ENCODE data around the gene KXD1.
"Not testable (repeated sequence)": the region's sequence is repeated elsewhere in the genome, so short reads cannot be mapped to it uniquely, and the experiment has no call there.

The KXD1 gene, protein sequence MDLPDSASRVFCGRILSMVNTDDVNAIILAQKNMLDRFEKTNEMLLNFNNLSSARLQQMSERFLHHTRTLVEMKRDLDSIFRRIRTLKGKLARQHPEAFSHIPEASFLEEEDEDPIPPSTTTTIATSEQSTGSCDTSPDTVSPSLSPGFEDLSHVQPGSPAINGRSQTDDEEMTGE

DNA sequence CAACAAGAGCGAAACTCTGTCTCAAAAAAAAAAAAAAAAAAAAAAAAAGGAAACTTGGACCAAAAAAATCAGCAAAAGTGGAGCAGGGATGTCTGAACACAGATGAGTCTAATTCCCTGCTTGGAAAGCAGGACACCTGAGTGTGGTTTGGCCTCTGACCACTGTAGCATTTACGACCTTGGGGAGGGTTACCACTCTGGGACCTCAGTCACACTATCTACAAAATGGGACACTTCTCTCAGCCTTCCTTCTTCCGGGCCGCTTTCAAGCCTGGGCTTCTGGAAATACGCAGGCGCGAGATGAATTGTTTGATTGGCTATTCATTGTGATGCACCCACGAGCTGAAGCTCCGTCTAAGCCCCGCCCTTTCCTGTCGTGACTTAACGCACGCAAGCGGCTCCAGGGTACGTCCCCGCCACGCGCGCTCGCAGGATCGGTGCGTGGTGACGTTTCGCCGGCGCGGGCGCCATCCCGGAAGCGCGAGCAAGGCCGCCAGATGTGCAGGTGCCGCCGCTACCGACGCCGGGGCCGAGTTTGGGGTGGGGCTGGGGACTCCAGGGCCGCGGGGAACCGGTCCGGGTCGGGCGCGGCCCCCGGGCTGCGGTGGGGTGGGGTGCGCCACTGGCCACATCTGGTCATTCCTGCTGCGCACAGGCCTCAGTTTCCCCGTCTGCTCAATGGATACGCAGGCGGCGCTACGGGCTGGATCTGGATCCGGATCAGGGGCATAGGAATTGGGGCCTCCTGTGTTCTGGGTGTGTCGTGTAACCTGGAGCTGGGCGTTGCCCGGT, at the start of gene KXD1:
Gene KXD1 (plus strand): TSS at position 460 of the 791 bp plus-strand sequence. CDS start 4,187 bp downstream, outside the sequence.
- peak; percentile 99 for DNase-seq (ENCODE audit: low read depth)

DNA sequence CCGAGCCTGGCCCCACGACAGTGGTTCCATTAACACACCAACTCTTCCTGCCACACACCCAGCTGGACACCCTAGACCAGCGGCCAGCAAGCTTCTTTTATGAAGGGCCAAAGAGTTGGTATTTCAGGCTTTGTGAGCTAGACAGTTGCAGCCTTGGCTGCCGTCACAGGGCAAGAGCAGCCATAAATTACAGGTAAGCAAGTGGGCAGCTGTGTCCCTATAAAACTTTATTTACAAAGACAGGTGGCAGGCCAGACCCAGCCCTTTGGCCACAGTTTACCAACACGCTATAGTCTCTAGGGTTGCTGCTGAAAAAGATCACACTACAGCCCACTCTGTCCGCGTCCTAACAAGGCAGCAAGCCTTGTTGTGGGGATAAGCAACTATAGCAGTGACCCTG, 49.1 kb upstream of the KXD1 start:
- no peak for DNase-seq (ENCODE audit: low read depth)

DNA sequence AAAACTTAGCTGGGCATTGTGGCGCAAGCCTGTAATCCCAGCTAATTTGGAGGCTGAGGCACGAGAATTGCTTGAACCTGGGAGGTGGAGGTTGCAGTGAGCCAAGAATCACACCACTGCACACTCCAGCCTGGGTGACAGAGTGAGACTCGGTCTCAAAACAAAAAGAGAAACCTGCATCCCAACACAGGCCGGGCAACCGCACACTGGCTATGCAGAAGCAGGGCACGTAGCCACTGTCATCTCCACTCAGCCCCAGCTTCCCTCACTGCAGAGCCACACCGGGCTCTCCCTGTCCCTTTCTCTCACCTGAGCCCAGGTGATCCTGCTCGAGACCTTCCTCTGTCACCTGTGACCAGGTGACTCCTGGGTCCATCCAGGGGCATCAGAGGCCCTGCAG, 47.5 kb upstream of the KXD1 start:
- DNase-seq (ENCODE audit: low read depth): no peak

DNA sequence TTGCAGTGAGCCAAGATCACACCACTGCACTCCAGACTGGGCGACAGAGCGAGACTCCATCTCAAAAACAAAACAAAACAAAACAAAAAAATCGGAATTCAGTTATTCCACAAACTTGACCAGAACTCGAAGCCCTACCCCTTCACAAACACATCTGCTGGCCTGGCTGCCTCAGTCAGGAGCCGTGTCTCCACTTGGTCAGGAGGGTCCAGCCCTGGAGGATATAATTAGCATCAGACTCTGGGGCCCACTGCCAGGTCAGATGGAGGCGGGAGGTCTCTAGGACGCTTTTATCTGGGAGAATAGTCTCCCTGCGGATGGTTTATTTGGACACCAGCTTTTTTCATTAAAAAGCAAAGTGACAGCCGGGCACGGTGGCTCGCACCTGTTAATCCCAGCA, 43.8 kb upstream of the KXD1 start:
- no peak for DNase-seq (ENCODE audit: low read depth)

DNA sequence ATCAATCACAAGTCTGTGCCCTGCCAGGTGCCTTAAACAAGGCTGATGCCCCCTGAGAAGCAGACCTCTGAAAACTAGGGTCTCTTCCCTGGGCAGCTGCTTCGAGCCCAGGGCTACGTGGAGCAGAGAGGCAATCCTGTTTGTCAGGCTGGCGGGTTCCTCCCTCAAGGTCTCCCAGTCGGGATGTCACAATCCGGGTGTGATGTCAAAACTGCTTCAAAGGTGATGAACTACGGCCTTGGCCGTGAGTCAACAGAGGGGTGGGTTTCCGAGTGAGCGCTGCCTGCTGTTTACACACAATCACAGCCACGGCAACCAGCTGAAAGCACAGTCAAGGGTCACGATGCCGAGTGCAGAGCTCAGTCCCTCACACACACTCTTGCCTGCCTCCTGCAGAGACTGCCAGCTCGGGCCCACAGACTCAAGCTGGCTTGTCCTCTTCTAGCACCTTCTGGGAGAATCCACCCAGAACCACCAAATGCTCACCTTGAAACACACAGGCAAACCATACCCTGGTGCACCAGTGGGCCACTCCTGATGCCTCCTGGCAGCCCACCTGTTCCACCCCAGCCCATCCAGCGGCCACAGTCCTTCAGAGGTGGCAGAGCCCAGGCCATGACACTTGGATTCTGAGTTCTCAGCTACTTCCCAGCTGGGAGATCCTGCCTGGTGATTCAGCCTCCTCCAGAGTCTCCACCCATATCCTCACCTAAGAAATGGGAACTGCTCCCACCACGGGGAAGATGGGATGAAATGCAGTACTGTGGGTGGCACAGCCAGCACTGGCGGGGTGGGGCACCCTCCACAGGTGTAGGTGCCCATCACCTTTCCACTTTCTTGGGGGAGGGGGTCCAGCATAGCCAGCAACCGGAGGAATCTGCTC, 42.6 kb upstream of the KXD1 start:
- no peak for DNase-seq (ENCODE audit: low read depth)

DNA sequence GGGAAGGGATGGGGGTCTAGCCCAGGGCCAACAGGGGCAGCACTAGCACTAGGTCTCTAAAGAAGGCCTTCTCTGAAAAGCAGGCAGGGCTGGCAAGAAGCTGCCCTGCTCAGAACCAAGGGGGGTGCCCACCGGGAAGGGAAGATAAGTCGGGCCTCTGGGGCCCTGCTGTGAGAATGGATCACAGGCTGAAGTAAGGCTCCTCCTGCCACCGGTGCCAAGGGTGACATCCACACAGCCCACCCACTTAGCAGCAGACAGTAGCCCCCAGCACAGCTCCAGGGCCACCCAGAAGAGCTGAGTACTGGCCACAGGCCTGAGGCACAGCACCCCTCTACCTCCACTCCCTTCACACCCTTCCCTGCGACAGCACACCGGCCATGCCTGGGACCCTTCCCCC, 41.7 kb upstream of the KXD1 start:
- DNase-seq (ENCODE audit: low read depth): no peak

DNA sequence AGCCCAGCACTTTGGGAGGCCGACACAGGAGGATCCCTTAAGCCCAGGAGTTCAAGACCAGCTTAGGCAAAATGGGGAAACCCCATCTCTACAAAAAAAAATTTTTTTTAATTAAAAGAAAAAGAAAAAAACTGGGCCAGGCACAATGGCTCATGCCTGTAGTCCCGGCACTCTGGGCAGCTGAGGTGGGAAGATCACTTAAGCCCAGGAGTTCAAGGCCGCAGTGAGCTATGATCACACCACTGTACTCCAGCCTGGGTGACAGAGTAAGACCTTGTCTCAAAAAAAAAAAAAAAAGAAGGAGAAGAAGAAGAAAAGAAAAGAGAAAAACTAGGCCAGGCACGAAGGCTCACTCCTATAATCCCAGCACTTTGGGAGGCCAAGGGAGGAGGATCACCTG, 40.1 kb upstream of the KXD1 start:
- no peak for DNase-seq (ENCODE audit: low read depth)

DNA sequence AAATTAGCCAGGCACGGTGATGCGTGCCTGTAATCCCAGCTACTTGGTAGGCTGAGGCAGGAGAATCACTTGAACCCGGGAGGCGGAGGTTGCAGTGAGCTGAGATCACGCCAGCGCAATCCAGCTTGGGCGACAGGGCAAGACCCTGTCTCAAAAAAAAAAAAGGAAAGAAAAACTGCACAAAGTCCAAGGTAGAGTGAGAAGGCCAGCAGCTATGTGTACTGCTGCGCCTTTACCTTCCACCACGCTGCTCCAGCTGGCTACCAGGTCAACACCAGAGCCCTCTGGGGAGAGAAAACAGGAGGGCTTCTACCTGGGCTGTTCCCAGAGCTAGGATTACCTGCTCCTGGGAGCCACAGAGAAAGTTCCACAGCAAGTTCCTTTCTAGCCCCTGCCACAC, 39.0 kb upstream of the KXD1 start:
- no peak for DNase-seq (ENCODE audit: low read depth)

DNA sequence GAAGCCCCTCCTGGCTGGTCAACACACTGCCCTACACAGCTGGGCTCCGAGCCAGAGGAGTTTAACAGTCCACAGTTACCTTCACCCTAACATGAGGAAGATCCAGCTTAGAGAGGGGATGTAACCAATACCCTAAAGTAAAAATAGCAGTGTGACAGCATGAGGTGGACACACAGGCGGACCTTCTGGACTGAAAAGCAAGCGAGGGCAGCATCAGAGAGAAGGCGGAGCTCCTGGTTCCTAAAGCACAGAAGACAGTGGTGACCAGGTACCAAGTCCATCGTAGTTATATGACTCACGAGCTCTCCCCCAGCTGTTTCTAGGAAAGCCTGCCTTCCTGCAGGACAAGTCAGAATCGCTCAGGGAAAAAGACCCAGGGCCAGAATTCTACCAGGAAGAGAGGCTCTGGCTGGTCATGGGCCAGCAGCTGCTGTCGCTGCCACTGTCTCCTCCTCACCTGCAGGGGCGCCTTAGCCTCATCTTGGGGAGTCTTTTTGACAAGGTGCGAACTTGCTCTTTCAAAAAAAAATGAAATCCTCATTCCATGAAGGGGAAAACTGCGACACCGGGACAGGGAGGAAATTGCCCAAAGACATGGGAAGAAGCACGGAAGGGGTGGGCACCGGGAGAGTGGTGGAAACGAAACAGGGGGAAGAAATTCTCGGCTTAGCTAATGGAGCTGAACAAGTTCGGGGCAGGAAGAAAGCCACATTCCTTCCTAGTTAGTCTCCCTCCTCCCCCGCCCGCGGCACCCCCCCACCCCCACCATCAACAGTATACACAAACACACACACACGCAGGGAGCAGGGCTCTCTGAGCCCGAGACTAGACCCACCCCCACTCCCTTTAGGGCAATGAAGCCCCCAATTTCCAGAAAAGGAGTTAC, 37.5 kb upstream of the KXD1 start:
- peak; percentile 67 for DNase-seq (ENCODE audit: low read depth)

DNA sequence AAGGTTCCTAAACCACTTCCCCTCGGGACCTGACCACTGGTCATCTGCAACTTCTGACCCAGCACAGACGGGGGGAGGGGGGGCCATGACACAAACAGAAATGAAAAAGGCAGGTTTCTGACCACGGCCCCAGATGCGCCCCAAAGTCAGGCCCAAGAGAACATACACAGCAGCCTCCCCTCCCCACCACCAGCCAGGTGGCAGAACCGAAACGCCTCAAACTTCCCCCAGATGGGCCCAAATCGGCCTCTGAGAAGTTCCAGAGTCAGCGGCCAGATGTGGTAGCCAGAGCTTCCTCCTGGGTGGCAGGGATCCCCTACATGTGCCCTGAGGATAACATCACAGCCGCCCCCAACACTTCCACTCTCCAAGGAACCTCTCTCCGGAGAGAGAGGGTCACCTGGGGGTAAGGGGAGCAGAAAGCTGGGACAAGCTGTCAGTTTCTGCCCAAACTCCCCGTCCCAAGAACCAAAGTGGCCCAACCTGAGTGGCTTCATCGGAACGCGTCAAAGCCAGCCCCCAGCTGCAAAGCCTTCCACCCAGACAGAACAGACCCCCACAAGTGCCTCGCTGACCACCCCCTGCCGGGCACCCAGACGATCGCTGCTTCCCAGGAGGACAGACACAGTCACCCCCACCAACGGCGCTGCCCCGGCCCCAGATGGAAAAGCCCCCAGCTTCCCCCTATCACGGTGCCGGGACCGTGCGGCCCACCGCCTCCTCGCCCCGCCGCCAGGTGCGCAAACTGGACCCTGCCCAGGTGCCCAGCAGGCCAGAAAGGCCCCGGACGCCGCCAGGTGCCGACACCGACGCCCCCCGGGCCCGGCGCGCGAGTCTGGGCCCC, 36.6 kb upstream of the KXD1 start:
- DNase-seq (ENCODE audit: low read depth): no peak

DNA sequence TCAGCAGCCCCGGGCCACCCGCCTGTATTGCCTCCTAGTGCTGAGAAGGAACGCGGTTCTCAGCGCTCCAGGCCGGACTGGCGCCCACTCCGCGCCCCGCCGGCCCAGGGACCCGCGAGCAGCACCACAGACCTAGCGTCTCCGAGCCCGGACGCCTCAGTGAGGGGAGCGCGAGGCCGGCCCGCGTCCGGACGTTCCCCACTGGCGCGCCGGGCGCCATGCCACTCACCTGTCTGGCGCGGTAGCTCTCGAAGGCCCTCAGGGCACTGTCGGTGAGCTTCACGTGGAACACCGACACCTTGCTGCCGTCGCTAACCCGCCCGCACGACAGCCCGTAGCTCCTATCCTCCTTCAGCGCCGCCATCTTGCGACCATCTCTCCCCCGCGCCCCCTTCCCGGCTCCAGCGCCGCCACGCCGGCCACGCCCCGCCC, 36.0 kb upstream of the KXD1 start, which contains the start of gene ELL:
Gene ELL (minus strand): TSS at position 379 of the 432 bp plus-strand sequence. CDS start 15 bp downstream, at position 364.
- no peak for DNase-seq (ENCODE audit: low read depth)

DNA sequence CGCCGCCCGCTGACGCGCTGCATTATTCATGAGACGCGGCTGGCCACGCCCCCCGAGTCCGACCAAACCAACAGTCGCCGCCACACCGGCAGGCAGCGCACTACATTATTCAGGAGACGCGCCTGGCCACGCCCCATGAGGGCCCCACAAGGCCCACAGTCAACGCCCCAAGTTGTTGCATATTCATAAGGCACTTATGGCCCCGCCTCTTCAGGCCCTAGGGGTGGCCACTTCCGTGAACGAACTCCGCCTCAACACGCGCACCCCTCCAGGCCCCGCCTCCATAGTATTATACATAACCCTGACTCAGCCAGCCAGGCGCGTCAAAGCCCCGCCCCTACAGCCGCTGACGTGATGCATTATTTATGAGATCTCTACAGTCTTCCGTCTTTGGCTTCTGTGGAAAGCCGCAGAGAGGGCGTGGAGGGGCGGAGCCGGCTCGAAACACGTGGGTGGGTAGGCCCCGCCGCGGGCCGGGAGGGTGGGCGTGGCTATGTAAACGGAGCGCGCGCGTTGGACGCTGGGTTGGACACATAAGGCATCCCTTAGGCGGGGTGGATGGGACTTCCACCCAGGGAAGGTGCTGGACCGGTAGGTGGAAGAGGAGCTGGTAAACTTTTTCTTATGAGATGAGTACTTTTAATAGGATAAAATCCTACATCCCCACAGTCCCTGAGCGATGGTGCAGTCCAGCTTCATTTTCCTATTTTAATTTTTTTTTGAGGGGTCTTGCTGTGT, 35.4 kb upstream of the KXD1 start:
- DNase-seq (ENCODE audit: low read depth): peak; percentile 100

DNA sequence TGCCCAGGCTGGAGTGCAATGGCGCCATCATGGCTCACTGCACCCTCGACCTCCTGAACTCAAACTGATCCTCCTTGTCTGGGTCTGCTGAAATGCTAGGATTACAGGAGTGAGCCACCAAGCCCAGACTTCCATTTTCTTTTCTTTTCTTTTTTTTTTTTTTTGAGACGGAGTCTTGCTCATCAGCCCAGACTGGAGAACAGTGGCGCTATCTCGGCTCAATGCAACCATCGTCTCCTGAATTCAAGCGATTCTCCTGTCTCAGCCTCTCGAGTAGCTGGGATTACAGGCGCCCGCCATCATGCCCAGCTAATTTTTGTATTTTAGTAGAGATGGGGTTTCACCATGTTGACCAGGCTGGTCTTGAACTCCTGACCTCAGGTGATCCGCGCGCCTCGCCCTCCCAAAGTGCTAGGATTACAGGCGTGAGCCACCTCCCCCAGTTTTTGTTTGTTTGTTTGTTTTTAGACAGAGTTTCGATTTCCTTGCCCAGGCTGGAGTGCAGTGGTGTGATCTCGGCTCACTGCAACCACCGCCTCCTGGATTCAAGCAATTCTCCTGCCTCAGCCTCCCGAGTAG, 34.7 kb upstream of the KXD1 start:
- not testable (repeated sequence) for DNase-seq (ENCODE audit: low read depth)

DNA sequence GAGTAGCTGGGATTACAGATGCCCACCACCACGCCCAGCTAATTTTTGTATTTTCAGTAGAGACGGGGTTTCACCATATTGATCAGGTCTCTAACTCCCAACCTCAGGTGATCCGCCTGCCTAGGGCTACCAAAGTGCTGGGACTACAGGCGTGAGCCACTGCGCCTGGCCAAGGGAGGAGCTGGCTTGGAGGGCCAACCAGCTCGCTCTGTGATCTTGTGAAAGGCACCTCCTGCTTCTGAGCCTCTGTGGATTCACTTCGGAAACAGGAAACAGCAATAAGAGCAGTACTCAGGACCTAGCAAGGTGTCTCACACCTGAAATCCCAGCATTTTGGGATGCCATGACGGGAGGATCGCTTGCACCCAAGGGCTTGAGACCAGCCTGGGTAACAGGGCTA, 33.8 kb upstream of the KXD1 start:
- no peak for DNase-seq (ENCODE audit: low read depth)

DNA sequence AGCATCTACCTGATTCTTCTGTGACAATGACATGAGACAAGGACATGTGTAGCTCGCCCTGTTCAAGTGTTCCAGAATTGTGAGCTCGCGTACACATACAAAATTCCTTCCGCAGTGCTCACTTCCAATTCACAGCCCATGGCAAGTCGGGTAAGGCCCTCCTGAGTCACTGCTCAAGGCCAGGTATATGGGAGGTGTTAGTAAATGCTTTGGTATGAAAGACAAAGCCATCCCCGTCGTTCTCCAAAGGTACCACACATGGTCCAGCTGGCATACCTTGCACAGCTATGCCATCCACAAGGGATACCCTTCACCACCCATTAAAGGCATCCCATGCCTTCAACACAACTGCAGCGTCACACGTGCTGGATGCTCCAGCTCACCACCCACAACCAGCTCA, 31.4 kb upstream of the KXD1 start:
- DNase-seq (ENCODE audit: low read depth): no peak

DNA sequence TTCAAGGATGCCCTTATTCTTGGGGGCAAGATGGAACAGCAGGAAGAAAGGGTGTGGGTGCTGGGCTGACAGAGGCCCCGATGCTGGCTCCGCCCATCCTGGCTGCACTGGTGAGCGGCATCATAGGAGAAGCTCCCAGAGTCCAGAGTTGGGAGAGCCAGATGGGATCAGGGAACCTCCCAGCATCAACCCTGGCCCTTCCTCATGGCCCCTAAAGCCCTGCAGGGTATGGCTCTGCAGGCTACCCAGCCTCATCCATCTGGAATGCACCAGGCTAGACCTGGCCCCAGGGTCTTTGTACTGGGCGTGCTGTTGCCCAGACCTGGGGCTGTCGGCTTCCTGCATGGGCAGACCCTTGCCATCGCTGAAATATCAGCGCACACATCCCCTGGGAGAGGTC, 27.9 kb upstream of the KXD1 start:
- DNase-seq (ENCODE audit: low read depth): no peak

DNA sequence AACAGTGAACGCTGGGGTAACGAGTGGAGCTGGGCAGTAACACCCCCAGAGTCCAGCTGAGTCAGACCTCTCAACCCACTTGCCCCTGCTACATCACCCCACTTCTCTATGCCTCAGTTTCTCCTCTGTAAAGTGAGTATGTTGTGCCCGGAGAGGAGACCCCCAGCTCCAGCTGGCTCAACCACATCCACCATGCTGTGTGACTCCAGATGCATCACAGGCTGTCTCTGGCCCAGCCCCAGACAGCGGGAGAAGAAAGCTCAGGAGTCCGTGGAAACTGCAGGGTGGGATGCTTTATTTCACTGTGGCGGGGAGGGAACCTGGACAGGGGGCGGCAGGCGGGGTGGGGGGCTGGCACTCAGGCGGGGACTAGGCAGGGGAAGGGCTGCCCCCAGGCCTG, 26.2 kb upstream of the KXD1 start:
- DNase-seq (ENCODE audit: low read depth): no peak

DNA sequence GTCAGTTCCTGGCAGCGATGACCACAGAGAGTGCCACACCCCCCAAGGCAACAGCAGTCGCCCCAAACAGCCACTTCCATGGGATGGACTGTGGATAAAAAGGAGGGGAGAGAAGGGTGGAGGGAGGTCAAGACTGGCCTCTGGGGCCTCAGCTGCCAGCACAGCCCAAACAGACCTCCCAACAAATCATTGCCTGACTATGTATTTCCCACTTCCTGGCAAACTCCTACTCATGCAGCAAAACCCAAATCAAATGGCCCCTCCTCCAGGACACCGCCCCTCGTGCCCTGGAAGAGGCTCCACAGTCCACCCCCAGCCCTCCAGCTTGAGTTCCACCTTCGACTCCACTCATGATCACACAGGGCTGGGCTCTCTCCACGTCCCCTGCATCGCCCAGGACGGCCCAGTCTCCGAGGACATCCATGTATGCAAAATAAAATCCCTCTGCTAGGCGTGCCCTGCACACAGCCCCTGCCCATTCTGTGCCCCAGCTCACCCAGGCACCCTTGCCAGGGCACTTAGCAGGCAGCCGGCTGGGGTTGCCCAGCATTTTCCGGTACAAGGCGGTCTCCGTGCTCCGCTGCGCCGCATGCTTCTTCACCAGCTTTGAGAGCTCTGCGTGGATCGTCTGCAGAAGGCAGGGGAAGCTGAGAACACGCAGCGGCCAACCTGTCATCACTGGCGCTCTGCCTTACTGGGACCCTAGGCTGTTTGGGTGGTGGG, 25.3 kb upstream of the KXD1 start:
- no peak for DNase-seq (ENCODE audit: low read depth)

DNA sequence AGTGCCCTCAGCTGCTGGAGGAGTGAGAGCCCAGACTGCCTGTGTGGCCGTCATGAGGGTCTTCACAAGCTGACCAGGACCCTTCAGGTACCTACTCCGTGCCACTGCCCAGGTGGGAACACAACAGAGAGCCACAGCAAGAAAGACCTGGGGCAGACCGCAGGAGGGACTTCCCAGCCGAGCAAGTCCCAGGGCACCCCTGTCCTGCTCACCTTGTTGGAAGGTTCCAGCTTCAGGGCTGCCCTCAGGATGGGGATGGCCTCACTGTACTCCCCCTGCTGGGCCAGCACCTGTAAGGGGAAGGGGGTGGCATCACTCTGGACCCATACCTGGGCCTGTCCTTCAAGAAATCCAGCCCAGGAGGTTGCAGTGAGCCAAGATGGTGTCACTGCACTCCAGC, 24.6 kb upstream of the KXD1 start:
- DNase-seq (ENCODE audit: low read depth): no peak
